Measurements from ENCODE around the gene CASTOR1. TPM values are rescaled to one million over a fixed set of nuclear protein-coding genes. Genes with fewer than 3 reads are reported as not detected.

CASTOR1 gene
- total RNA-seq, 1 donor from 2014 or later, result 7.6 TPM

DNA sequence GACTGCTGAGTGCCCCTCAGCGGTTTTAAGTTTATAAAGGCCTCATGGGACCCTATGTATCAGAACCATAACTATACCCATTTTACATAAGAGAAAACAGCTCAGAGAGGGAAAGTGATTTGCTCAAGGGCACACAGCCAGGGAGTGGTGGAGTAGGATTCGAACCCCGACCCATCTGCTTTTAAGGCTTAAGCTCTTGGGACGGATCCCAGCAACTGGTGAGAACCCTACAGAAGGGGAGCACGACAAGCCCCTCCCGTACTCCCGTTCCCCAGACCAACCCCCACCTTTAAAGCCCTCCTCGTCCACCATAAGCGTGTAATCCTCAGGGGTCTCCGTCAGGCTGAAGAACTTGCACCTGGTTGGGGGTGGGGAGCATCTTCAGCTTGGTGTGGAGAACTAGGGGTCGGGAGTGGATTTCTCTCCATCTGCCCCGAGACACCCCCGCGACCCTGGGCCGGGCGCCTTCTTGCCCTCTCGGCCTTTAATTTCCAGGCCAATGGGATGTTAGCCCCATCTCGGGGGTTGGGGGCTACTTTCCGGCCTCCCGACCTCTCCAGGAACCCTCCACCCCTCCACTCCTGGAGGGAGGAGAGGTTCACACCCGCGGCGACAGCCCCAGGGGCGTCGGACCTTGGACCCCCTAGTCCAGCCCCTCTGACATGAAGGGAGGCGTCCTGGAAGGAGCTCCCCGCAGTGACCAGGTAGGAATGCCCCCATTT lies 725 bp downstream of the CASTOR1 start:
- no peak for ATAC-seq
- intact Hi-C loops (cut with micrococcal nuclease), result loop anchor here (5.0 kb wide), 1 partner anchor 99 kb away; the partner anchor contains the start of gene RNF215
- DNase-seq, result no peak

DNA sequence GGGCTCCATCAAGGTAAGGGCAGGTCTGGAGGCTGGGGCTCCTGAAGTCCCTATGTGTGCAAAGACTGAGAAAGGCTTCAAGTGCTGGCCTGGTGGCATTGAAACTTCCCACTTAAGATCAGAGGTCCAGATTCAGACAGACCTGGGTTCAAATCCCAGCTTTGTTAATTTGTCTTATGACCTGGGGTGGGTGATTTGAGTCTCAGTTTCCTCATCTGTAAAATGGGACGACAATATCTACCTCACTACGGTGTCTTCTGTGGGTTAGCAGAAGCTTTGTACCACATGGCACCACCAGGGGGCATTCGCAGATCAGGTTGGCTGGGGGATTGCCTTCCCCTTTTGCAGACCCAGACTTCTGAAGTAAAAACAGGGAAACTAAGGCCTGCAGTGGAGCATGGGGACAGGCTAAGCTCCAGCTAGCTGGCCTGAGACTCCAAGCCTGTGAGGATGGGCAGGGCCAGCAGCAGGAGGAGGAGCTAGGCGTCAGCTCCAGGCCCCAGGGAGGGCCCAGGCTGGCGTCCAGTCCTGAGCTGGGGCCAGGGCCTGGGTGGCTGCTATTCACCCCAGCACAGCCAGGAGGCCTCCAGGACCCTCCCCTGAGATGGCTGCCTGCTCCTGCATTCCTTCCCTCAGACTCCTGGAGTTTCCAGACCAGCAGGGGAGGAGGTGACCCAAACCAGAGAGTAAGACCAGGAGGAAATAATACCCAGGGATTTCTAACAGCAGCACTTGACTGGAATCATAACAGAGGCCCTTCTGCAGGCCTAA lies 1.5 kb downstream of the CASTOR1 start:
- DNase-seq (peak; percentile 91), ATAC-seq (peak; percentile 67)
- intact Hi-C loops (cut with micrococcal nuclease), result loop anchor here (5.0 kb wide), 1 partner anchor 99 kb away; the partner anchor contains the start of gene RNF215

GRCh38 chr22:30286813-30287647 lies 2.3 kb downstream of the CASTOR1 start:
- intact Hi-C loops (cut with micrococcal nuclease), result loop anchor here (5.0 kb wide), 1 partner anchor 100 kb away; the partner anchor contains the start of gene RNF215
- peak; percentile 82 for DNase-seq
- no peak for ATAC-seq

DNA sequence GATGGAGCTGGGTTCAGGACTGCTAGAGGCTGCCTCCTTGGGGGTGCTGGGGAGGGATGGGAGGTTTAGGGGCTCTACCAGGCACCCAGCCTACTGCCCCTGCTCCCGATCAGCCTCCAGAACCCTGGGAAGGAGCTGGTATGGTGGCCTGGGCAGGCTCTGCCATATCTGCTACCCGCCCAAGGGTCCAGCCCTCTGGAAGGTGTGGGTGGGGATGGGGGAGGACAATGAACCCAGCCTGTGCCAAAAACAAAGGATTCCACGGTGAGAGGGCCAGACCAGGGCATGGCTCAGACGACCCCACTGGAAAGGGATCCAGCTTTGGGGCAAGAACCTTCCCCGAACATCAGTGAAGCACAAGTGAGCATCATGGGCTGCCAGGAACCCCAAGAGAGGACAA lies 3.0 kb downstream of the CASTOR1 start:
- intact Hi-C loops (cut with micrococcal nuclease), result loop anchor here (5.0 kb wide), 1 partner anchor 101 kb away; the partner anchor contains the start of gene RNF215
- ATAC-seq (no peak), DNase-seq (no peak)

GRCh38 chr22:30285846-30286200 lies 3.5 kb downstream of the CASTOR1 start:
- ATAC-seq, result no peak
- intact Hi-C loops (cut with micrococcal nuclease), result loop anchor here (5.0 kb wide), 1 partner anchor 101 kb away; the partner anchor contains the start of gene RNF215
- no peak for DNase-seq

DNA sequence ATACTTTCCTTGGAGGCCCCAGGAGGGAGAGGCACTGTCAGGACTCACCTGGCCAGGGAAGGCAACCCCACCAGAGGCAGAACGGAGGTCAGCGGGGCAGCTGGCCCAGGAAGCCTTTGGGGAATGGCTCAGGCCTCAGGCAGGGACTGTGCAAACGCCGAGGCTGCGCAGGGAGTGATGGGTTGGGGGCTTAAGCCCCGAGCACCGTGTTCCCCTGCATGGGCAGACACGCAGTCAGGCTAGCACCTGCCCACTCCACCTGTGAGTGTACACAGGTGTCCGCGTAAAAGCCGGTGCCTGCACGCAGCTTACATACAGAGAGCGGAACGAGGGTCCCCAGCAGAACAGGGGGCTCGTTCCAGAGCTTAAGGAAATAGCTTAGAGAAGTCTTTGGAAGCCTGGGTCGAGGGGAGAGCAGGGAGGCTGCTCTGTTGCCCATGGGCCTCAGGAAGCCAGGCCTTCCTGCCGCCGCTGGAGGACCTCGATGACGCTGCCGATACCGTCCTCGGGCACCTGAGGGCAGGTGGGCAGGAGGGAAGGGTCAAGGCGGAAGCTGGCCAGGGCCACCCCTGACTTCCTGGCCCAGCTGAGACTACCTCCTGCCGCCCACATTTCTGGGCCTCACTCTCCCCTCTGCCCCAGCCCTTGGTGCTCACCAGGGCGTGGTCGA lies 4.0 kb downstream of the CASTOR1 start:
- ATAC-seq (no peak), DNase-seq (no peak)
- intact Hi-C loops (cut with micrococcal nuclease), result loop anchor here (5.0 kb wide), 1 partner anchor 102 kb away; the partner anchor contains the start of gene RNF215

- intact Hi-C loops (cut with micrococcal nuclease), result loop anchor here (5.0 kb wide), 1 partner anchor 103 kb away; the partner anchor contains the start of gene RNF215
- DNase-seq, result no peak
- ATAC-seq, result no peak
Measured at GRCh38 chr22:30284666-30285065, 4.6 kb downstream of the CASTOR1 start.

GRCh38 chr22:30284172-30284571 lies 5.1 kb downstream of the CASTOR1 start:
- DNase-seq (no peak), ATAC-seq (no peak)
- intact Hi-C loops (cut with micrococcal nuclease), result no loop called here

DNA sequence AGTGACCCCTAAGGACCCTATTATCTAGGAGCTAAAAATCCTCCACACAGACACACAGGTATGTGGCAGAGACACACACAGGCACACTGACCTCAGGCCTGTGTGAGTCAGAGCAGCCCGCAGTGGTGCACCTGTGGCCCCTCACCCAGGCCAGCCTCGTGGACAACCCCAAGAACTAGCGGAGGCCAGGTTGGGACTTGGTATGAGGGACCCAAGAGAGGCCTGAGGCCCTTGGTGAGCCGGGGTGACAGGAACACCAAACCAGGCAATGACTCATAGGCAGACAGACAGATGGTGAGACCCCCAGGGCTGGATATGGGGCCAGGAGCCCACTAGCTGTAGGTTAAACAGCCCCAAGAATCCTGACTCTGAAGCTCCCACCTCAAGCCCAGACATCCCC lies 6.0 kb downstream of the CASTOR1 start:
- intact Hi-C loops (cut with micrococcal nuclease), result no loop called here
- no peak for ATAC-seq
- no peak for DNase-seq

- no peak for DNase-seq
- intact Hi-C loops (cut with micrococcal nuclease), result no loop called here
- ATAC-seq, result no peak
Measured at GRCh38 chr22:30282616-30283046, 6.7 kb downstream of the CASTOR1 start.

DNA sequence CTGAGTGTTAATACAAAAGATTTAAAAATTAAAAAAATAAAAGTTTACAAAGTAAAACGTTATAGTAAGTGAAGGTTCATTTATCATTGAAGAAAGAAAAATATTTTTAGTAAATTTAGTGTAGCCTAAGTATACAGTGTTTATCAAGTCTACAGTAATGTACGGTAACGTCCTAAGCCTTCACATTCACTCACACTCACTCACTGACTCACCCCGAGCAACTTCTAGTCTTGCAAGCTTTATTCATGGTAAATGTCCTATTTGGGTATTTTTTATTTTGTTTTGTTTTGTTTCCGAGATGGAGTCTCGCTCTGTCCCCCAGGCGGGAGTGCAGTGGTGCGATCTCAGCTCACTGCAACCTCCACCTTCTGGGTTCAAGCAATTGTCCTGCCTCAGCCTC lies 8.8 kb downstream of the CASTOR1 start:
- DNase-seq, result no peak
- ATAC-seq, result no peak
- intact Hi-C loops (cut with micrococcal nuclease), result no loop called here

DNA sequence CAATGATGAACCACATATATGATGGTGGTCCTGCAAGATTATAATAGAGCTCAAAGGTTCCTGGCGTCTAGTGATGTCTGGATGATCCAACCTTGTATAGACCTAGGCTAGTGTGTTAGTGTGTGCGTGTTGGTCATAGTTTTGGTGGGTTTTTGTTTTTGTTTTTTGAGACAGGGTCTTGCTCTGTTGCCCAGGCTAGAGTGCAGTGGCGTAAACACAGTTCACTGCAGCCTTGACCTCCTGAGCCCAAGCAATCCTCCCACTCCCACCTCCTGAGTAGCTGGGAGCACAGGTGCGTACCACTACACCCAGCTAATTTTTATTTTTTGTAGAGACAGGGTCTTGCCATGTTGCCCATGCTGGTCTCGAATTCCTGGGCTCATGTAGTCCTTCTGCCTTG lies 9.4 kb downstream of the CASTOR1 start:
- intact Hi-C loops (cut with micrococcal nuclease), result no loop called here
- DNase-seq, result no peak
- no peak for ATAC-seq

DNA sequence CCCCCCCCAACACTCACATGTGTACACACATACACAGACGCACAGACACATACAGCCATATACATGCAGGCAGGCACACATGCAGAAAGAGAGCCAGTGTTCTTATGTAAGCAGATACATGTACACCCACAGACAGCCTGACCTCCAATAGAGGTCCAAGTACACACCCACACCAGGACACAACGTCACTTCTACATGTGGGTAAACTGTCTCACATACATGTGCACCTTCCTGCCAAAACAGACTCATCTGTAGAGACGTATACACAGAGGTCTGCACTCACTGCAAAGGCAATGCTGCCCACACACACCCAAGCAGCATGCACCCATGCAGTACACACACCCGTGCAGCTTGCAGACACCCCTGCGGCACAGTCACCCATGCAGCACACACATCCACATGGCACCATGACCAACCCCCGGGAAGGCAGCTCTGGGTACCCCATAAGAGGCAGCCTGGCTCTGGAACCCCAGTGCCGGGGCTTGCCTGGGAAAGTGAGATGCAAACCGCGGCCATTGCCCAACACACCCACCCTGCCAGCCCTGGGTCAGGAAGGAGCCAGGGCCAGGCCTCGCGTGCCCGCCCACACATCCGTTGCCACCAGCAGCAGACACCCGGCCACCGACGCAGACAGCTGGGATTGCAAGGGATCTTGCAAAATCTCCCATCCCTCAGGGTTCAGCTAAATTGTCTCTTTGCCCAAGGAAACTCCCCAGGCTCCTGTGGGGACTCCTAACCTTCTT lies 10.1 kb downstream of the CASTOR1 start:
- ATAC-seq (peak; percentile 53), DNase-seq (peak; percentile 70)
- intact Hi-C loops (cut with micrococcal nuclease), result no loop called here

- intact Hi-C loops (cut with micrococcal nuclease), result no loop called here
- no peak for DNase-seq
- ATAC-seq, result peak; percentile 53
Measured at GRCh38 chr22:30277547-30278344, 11.6 kb downstream of the CASTOR1 start.

DNA sequence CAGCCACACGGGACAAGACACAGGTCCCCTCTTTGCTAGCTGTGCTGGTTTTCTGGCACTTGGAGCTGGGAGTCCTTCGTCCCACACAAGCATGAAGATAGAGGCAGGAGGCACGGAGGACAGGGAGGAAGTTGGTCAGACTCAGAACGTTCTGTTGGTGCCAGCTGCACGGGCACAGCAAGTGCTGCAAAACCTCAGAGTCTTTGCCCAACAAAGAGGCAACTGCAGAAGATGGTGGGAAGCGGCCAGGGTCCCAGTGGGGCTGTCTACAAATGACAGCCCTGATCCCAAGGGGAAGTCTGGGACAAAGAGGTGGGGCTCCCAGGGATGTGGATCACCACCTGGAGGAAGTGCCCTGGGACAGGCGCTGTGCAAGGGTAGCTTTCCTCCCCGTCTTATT lies 13.3 kb downstream of the CASTOR1 start:
- intact Hi-C loops (cut with micrococcal nuclease), result no loop called here
- ATAC-seq (no peak), DNase-seq (no peak)

DNA sequence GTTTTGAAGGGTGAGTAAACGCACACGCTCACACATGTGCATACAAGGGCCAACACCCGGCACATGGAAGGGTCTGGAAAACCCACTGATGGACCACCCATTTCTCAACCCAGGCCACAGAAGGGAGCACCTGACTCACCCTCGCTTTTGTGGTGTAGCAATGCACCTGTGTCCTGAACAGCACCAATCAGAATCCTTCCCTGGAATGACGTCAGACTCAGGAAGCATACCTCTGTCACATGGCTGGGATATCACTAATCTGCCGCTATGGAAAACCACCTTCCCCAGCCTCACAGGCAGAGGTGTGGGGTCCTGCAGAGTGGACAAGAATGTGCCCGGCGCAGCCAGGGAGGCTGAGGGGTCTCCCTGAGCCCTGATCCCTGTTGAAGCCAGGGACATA lies 13.7 kb downstream of the CASTOR1 start:
- intact Hi-C loops (cut with micrococcal nuclease), result no loop called here
- ATAC-seq (no peak), DNase-seq (no peak)

GRCh38 chr22:30274437-30274812 lies 14.9 kb downstream of the CASTOR1 start:
- DNase-seq (no peak), ATAC-seq (no peak)
- intact Hi-C loops (cut with micrococcal nuclease), result no loop called here
